Measurements from ENCODE around the gene SSUH2. TPM values are rescaled to one million over a fixed set of nuclear protein-coding genes. Genes with fewer than 3 reads are reported as not detected.

Gene SSUH2
- total RNA-seq, 1 donor from 2014 or later: not detected

- H3K36me3 Mint-ChIP-seq (ENCODE audit: low read depth): no peaks in the 10 kb centered on the region
- TF ChIP-seq CTCF (IDR thresholded peaks at IDR 0.05): no peak
- intact Hi-C loops (cut with micrococcal nuclease): loop anchor here (1.0 kb wide), 1 partner anchor 164 kb away; no protein-coding TSS in a partner anchor
- peaks cover 2% of the 10 kb centered on the region for H3K9me3 Mint-ChIP-seq
- H3K27me3 Mint-ChIP-seq: peaks cover 5% of the 10 kb centered on the region
- no peaks in the 10 kb centered on the region for H3K4me1 Mint-ChIP-seq
- no peak overlapping the region for H3K4me3 Mint-ChIP-seq
- ATAC-seq (ENCODE audit: low read depth) (no peak), DNase-seq (no peak)
- ChIA-PET CTCF (interaction anchor here (1.0 kb wide), 1 partner anchor 159 kb away, joined by 4 read pairs; no protein-coding TSS in a partner anchor), POLR2A (no interaction called here)
- H3K27ac Mint-ChIP-seq: no peak overlapping the region
These were observed 37.8 kb downstream of the SSUH2 start for GRCh38 chr3:8606701-8607231.

- TF ChIP-seq CTCF (IDR thresholded peaks at IDR 0.05): no peak
- Mint-ChIP-seq H3K4me1 (no peaks in the 10 kb centered on the region), H3K9me3 (peaks cover under 1% of the 10 kb centered on the region), H3K27me3 (peaks cover 3% of the 10 kb centered on the region), H3K4me3 (no peak overlapping the region), H3K36me3 (ENCODE audit: low read depth) (no peaks in the 10 kb centered on the region), H3K27ac (no peak overlapping the region)
- ChIA-PET POLR2A (no interaction called here), CTCF (no interaction called here)
- DNase-seq (no peak), ATAC-seq (ENCODE audit: low read depth) (no peak)
- intact Hi-C loops (cut with micrococcal nuclease): no loop called here
These were observed 39.6 kb downstream of the SSUH2 start for GRCh38 chr3:8604988-8605387.

GRCh38 chr3:8604006-8604405, 40.6 kb downstream of the SSUH2 start:
- peaks cover 3% of the 10 kb centered on the region for H3K27me3 Mint-ChIP-seq
- ChIA-PET POLR2A (no interaction called here), CTCF (no interaction called here)
- H3K9me3 Mint-ChIP-seq: no peaks in the 10 kb centered on the region
- ATAC-seq (ENCODE audit: low read depth) (no peak), DNase-seq (no peak)
- TF ChIP-seq CTCF (IDR thresholded peaks at IDR 0.05): no peak
- intact Hi-C loops (cut with micrococcal nuclease): no loop called here
- H3K36me3 Mint-ChIP-seq (ENCODE audit: low read depth): no peaks in the 10 kb centered on the region
- H3K27ac Mint-ChIP-seq: no peak overlapping the region
- no peaks in the 10 kb centered on the region for H3K4me1 Mint-ChIP-seq
- no peak overlapping the region for H3K4me3 Mint-ChIP-seq

- peaks cover 3% of the 10 kb centered on the region for H3K27me3 Mint-ChIP-seq
- H3K4me3 Mint-ChIP-seq: no peak overlapping the region
- H3K36me3 Mint-ChIP-seq (ENCODE audit: low read depth): no peaks in the 10 kb centered on the region
- CTCF ChIA-PET: no interaction called here
- intact Hi-C loops (cut with micrococcal nuclease): no loop called here
- H3K9me3 Mint-ChIP-seq: no peaks in the 10 kb centered on the region
- no peak overlapping the region for H3K27ac Mint-ChIP-seq
- TF ChIP-seq CTCF (IDR thresholded peaks at IDR 0.05): no peak
- DNase-seq (no peak), ATAC-seq (ENCODE audit: low read depth) (no peak)
- H3K4me1 Mint-ChIP-seq: no peaks in the 10 kb centered on the region
- POLR2A ChIA-PET: no interaction called here
These were observed 41.4 kb downstream of the SSUH2 start for GRCh38 chr3:8603115-8603710.

- DNase-seq: no peak
- Mint-ChIP-seq H3K4me1 (no peaks in the 10 kb centered on the region), H3K27me3 (peaks cover 2% of the 10 kb centered on the region), H3K27ac (no peak overlapping the region), H3K9me3 (no peaks in the 10 kb centered on the region), H3K4me3 (no peak overlapping the region), H3K36me3 (ENCODE audit: low read depth) (no peaks in the 10 kb centered on the region)
- intact Hi-C loops (cut with micrococcal nuclease): no loop called here
- POLR2A ChIA-PET: no interaction called here
- no peak for TF ChIP-seq CTCF (IDR thresholded peaks at IDR 0.05)
- CTCF ChIA-PET: no interaction called here
- ATAC-seq (ENCODE audit: low read depth): no peak
These were observed 44.1 kb downstream of the SSUH2 start for GRCh38 chr3:8600457-8600856.

Measured in activated B cell treated with CpG ODN at 0.5 μM for 24 hours (primary cell).